Caki2 (cell line): ENCODE data around the gene DNAJC4. TPM values are rescaled to one million over a fixed set of nuclear protein-coding genes. Genes with fewer than 3 reads are reported as not detected.
A peak's percentile ranks its signal among the peaks of the same experiment; 100 is the strongest.

Experiments
- DNase-seq: peaks from one replicate; pipeline ENCODE4 v3.0.0-alpha.2; 2015; ENCODE audit warnings: low read depth
- in situ Hi-C: cut with HindIII; loops from 2 replicates; pipeline ENCODE4 v1.10.0; 2016; ENCODE audit warnings: low sequenced_read_pairs, low pct_unique_long_range_greater_than_20kb, mixed read lengths
- total RNA-seq: library from RNA; depleted of rRNA; stranded (reverse); fragments of >200 nt; shearing (Covaris generic); gene quantifications from 2 replicates; pipeline ENCODE4 v1.2.3, GENCODE V29; 2014; ENCODE audit warnings: low replicate concordance

DNAJC4 gene
- total RNA-seq, 1 experiment from 2014 or later = 30.3 TPM

DNA sequence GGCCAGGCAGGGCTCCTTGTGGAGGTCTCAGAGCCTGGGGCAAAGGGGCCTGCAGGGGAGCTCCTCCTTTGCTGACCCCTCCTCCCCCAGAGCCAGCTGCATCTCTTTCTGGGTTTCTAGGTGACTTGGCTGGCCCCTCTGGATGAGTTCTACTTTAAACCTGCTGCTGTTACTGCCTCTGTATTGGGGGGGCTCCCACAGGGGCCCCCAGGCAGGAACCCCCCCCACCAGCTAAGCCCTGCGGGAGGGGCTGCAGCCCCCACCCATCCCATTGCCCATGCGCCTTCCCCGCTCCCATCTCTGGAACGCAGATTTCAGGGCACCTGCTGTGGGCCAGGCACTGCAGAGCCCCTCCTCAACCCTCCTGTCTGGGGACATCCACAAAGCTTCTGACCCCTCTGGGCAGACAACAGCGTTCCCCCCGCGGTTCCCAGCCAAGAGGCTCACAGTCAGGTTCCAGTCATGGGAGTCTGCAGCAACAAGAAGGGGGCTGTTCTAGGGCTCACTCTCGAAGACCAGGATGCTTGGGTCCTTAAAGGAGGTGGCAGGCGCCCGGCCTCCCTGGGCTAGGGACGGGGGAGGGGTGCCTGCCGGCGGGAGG is 20.2 kb downstream of the DNAJC4 start:
- DNase-seq = no peak
- in situ Hi-C loops = no loop called here

DNA sequence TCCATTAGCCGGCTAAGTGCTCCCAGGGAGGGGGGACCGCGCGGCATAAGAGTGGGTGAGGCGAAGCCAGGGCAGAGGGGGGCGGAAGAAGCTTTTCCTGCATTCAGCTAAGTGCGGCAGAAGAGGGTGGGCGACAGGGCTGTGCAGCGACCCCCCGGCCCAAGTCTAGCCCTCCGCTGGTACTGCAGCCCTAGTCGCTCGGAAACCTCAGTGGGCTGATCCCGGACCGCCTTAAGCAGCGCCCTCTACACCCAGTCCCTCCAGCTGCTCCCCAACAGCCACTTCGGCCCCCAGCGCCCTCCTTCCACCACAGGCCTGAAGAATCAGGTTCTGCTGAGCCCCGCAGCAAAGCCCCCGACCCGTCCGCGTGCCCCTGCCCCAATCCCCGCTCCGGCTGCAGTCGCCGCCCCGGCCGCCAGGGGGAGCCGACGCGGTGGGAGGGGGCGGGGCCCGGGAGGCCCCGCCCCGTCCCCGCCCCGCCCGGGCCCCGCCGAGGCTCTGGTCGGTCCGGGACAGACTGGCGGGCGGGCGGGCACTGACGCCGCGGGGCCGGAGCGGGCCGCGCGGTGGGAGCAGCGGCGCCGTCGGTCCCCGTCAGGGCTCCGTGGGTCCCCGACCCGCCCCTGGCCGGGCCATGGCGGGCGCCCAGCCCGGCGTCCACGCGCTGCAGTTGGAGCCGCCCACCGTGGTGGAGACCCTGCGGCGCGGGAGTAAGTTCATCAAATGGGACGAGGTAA is 20.8 kb downstream of the DNAJC4 start, which contains the start of gene PLCB3:
TSS of gene PLCB3 (plus strand) at position 515 of the 737 bp plus-strand sequence. CDS start at position 635, 120 bp downstream.
- peak; percentile 33 for DNase-seq
- in situ Hi-C loops = no loop called here

DNA sequence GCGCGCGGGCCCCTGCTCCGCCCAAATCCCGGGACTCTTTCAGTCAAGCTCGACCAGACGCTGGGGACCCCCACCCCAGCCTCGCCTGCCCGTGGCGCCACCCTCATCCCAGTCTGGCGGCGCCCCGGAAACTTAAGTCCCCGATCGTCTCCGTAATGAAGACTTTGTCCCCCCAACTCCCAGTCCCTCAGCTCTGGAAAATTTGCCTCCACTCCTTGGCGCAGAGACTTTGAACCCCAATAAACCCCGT is 21.3 kb downstream of the DNAJC4 start:
- DNase-seq = no peak
- in situ Hi-C loops = no loop called here

DNA sequence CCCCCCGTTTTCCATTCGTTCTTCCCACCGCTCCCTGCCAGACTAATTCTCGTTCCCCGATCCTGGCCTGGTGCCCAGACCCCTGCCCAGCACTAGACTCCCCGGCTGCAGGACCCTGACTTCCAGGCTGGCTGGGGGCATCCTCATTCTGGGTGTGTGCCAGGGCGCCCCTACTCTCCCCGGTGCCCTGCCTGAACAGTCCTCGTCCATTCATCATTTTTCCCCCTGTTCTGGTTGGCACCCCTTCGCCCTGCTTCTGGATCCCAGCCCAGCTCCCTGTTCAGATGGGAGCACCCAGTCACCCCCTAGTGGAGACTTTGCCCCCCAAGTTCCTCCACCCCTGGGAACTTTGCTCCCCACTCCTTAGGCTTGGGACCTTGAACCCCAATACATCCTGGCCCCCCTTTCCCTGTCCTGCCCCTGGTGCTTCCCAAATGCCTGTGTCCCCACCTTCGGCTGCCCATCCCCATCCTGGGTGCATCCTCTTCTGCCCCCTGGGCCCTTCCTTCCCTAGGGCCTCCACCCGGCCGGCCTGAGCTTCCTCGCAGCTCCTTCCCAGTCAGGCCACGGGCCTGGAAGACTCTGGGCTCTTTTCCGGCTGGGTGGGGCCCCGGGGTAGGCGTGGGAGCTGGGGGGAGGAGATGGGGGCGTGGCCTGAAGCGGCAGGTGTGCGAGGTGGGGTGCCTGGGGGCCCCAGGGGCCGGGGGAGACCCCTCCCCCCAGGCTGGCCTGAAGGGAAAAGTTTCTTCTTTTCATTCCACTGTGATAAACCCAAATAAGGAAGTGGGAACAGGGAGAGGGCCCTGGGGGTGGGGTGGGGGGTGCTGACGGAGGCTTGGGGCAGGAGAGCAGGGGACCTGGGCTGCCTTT is 21.9 kb downstream of the DNAJC4 start:
- in situ Hi-C loops = no loop called here
- DNase-seq = no peak

DNA sequence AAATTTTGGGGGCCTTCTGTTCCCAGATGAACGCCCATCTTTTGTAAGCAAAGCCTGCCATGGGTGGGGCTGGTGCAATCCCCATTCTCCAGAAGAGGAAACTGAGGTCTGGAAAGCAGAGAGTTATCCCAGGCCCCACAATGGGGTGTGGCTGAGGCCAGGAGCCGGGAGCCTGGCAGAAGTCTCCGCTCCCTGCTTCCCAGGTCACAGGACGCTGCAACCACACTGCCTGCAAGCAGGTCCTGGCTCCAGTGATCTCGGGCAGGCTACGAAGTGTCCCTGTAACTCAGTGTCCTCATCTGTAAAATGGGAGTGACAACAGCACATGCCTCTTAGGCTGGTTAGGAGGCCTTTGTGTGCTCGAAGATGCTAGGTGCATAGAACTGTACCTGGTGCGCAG is 22.7 kb downstream of the DNAJC4 start:
- in situ Hi-C loops = no loop called here
- no peak for DNase-seq

DNA sequence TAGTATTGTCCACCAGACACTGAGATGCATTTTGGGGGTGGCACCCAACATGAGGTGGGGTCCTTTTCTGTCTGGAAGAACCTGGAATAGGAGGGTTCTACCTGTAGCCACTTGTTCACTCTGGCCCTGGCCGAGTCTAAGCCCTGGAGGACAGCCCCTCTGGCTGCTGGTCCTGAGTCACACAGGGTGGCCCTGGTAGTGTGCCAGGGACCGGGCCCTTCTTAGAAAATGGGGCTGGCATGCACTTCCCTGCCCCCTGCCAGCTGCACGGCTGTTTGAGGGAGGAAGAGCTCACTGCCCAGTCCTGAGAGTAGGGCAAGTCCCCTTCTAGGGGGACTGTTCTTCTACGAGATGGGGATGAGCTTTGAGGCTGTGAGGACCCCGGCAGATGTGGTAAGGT is 23.1 kb downstream of the DNAJC4 start:
- no peak for DNase-seq
- in situ Hi-C loops = no loop called here

DNA sequence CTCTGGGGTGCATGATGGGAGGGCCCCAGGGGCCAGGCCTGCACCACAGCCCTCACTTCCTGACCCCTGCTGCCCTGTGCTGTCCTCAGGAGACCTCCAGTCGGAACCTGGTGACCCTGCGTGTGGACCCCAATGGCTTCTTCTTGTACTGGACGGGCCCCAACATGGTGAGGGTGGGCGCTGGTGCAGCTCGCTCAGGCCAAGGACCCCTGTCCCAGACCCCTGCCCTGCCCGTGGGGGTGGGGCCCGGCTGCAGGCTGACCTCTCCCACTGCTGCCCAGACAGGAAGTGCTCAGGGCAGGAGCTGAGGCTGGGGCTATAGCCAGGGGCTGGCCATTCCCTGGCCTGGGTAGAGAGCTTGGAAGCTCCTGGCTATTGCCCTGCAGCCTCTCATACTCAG is 24.0 kb downstream of the DNAJC4 start:
- no peak for DNase-seq
- in situ Hi-C loops = no loop called here

DNA sequence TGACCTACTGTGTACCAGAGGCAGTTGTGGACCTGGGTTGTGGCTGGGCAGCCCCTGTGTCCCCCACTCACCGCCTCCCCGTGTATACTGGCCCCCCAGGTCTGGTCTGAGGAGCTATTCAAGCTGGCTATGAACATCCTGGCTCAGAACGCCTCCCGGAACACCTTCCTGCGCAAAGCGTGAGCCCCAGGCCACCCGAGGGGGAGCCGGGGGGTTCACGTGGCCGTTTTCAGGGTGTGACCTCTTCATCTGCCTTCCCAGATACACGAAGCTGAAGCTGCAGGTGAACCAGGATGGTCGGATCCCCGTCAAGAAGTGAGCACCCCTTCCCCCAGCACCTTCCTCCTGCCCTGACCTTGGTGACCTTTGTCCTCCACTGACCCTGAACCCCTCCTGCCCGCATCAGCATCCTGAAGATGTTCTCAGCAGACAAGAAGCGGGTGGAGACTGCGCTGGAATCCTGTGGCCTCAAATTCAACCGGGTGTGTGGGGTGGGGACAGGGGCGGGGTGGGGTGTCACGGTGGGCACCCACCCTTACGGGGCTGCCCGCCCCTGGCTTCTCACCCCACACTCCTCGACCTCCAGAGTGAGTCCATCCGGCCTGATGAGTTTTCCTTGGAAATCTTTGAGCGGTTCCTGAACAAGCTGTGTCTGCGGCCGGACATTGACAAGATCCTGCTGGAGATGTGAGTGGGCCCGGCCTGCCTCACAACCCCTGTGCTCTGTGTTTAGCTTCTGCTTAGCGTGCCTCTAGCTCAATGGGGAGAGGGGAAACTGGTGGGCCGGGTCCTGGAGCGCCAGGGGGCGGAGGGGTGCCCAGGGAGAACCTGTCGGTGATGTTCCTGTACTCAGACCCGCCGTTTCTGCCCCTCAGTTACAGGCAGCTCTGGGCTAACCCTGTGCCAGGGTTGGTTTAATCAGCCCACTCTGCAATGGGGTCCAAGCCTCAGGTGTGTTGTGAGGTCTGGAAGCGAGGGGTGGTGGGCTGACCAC is 25.1 kb downstream of the DNAJC4 start:
- in situ Hi-C loops = no loop called here
- no peak for DNase-seq

DNA sequence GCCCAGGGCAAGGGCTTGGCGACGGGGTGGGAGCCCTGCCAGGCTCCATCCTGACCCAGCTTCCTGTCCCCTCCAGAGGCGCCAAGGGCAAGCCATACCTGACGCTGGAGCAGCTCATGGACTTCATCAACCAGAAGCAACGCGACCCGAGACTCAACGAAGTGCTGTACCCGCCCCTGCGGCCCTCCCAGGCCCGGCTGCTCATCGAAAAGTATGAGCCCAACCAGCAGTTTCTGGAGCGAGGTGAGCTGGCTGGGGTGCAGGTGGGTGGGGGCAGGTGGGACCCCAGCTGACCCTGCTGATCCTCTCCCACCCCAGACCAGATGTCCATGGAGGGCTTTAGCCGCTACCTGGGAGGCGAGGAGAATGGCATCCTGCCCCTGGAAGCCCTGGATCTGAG is 26.0 kb downstream of the DNAJC4 start:
- no peak for DNase-seq
- in situ Hi-C loops = no loop called here

DNA sequence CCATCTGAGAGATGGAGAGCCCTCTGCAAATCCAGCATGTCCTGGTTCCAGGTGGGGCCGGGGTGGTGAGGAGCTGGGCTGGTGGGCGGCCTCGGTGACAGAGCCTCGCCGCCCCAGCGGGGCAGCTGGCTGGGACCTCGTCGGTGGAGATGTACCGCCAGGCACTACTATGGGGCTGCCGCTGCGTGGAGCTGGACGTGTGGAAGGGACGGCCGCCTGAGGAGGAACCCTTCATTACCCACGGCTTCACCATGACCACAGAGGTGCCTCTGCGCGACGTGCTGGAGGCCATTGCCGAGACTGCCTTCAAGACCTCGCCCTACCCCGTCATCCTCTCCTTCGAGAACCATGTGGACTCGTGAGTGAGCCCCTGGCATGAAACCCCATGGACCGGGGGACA is 28.0 kb downstream of the DNAJC4 start:
- in situ Hi-C loops = no loop called here
- no peak for DNase-seq

DNA sequence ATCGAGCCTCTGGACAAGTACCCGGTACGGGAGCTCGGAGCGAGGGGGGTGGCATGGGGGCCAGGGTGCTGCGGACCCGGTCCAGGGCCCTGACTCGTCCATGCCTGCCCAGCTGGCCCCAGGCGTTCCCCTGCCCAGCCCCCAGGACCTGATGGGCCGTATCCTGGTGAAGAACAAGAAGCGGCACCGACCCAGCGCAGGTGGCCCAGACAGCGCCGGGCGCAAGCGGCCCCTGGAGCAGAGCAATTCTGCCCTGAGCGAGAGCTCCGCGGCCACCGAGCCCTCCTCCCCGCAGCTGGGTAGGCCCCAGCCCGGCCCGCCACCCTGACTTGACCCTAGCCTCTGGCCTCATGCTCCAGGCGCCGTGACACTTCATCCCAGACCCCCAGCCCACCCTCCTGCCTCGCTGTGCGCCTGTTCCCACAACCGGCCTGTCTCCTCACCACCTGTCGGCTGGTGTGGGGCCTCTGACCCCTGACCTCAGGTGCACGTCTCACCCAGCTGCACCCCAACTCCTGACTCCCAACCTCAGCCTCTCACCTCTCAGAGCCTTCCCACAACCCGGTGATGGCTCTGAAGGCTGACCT is 28.7 kb downstream of the DNAJC4 start:
- DNase-seq = no peak
- in situ Hi-C loops = no loop called here

DNA sequence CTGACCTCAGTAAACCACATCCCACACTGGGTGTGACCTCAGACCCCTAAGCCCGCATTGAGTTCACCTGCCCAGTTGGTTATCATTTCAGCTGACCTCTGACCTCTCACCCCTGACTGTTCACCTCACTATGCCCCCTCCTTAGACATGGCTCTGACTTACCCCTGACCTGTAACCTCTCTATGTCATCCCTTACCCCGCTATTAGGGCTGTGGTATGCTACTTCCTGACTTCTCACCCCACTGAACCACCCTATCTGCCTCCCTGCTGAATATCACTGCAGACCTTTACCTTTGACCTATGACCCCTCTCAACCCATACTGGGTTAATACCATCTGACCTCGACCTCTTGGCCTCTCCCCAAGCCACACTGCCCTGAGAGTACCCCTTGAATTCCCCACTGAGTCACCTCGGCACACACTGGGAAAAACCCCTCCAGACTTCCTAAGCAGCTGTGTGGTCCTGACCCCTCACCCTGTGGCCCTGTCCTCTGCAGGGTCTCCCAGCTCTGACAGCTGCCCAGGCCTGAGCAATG is 29.3 kb downstream of the DNAJC4 start:
- no peak for DNase-seq
- in situ Hi-C loops = no loop called here

DNA sequence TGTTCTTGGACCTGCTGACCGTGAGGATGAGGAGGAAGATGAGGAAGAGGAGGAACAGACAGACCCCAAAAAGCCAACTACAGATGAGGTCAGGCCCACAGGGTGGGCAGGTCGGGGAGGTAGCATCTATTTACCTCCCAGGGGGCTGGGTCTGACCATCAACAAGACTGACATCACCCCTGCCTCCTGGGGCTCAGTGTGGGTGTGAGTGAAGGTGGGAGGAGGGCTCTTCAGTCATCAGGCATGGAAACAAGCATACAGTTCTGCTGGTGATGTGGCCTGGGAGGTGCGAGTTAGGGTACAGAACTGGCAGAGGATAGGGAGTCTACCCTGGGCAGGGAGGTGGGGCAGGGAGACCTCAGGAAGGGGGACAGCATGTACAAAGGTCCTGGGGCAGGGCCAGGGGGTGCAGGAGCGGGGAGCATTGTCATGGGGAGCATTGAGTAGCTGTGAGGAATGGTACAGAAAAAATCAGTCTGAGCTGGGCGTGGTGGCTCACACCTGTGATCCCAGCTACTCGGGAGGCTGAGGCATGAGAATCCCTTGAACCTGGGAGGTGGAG is 29.9 kb downstream of the DNAJC4 start:
- in situ Hi-C loops = no loop called here

DNA sequence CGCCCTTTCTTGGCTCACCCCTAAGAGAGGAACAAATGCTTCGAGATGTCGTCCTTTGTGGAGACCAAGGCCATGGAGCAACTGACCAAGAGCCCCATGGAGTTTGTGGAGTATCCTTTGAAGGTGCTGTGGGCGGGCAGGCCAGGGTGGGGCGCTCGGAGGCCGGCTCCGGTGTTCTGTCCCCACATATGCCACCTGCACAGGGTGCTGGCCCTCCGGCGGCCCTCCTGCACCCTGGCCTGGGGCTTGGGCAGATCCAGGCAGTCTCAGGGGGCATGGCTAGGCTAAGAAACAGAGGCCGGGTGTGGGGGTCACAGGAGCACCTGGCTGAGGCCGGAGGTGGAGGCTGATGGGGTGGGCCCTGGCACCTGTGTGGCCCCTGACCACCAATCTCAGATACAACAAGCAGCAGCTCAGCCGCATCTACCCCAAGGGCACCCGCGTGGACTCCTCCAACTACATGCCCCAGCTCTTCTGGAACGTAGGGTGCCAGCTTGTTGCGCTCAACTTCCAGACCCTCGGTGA is 31.3 kb downstream of the DNAJC4 start:
- no peak for DNase-seq
- in situ Hi-C loops = no loop called here

More for the DNA sequence above, 29.9 kb downstream of the DNAJC4 start:
- DNase-seq = no peak

DNA sequence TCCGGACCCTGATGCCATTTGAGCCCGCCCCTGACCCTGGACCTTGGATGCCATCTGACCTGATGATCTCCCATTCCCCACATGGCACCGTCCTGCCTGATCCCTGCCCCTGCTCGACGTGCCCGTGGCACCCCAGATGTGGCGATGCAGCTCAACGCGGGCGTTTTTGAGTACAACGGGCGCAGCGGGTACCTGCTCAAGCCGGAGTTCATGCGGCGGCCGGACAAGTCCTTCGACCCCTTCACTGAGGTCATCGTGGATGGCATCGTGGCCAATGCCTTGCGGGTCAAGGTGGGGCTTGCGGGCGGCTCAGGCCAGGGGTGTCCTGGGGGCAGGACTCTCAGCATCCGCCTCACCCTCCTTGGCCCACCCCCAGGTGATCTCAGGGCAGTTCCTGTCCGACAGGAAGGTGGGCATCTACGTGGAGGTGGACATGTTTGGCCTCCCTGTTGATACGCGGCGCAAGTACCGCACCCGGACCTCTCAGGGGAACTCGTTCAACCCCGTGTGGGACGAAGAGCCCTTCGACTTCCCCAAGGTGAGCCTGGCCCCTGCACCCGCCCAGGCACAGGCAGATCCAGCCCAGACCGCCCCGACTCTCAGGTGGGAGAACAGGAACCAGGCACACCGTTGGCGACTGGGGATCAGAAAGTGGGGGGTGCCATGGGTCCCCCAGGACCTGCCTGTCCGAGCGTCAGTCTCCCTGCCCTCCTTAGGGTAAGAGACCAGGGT is 32.1 kb downstream of the DNAJC4 start:
- in situ Hi-C loops = no loop called here

DNA sequence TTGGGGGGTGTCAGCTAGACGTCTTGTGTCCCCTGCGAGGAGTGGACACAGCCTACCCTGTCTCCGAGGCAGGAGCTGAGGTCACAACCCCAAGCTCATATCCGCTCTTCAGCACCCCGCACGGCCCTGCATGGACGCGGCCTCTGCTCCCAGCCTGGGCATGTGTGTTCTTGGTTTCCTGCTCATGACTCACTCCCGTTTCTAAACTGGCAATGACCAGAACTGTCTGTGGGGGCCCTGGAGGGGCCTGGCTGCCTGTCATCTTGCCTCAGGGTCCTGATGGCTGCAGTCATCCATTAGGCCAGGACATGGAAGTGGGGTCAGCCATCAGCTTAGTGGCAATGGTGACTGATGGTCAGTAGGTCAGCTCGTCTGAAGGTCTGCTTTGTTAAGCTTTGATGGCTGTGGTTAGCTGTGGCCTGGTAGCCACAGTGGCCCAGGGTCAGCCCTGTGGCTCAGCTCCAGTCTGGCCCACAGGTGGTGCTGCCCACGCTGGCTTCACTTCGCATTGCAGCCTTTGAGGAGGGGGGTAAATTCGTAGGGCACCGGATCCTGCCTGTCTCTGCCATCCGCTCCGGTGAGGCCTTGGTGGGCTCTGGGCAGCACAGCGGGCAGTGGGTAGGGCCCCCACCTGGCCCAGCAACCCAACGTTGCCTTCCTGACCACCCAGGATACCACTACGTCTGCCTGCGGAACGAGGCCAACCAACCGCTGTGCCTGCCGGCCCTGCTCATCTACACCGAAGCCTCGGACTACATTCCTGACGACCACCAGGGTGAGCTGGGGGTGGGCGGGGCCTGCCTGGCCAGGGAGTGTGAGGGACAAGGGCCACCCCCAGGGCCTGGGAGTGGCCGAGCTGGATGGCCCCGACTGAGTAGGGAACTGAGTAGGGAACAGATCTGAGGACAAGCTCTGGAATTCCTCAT is 32.9 kb downstream of the DNAJC4 start:
- no peak for DNase-seq
- in situ Hi-C loops = no loop called here

More for the DNA sequence above, 32.1 kb downstream of the DNAJC4 start:
- DNase-seq = no peak
